GM18870 (cell line): ENCODE data around the gene KAT7.
"Not testable (repeated sequence)": the region's sequence is repeated elsewhere in the genome, so short reads cannot be mapped to it uniquely, and the experiment has no call there.

Source experiments
- ATAC-seq: cut with Tn5 transposase; IDR thresholded peaks from one replicate; pipeline ENCODE4 v1.9.1; 2021; ENCODE audit warnings: moderate library complexity; ENCODE audit not compliant: unreplicated experiment

Gene KAT7

DNA sequence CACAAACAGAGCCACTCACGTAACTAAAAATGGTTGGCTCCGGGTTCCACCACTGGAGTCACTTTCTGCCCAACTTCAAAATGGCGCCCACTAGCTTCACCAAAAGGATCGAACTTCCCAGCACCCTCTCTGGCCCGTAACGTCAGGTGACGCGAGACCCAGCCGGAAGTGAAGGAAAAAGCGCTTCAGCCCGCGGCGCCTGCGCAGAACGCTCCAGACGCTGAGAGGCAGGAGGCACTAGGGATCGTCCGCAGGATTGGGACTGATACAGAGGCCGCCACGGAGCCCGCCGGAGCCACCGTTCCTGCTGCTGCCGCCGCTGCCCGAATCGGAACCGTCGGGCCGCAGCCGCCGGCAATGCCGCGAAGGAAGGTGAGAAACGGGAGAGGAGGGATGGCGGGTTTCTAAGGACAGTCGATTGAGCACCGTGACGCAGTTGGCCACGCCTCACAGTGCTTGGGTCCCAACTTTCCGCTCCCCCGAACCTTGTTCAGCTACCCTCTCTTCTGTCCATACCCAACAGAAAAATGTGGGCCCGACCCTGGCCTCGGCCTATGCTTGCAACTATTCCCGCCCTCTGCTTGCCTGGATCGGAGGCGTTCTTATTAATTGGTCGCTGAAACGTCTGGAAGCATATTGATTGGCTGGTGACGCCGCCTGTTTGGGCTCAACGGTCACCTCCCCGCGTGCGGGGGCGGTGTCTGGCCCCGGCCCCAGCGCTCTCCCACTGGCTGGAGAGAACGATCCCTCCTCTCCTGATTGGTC, at the start of gene KAT7:
TSS of gene KAT7 (plus strand) at position 204 of the 765 bp plus-strand sequence. CDS start at position 358, 154 bp downstream.
- peak; percentile 87 for ATAC-seq

DNA sequence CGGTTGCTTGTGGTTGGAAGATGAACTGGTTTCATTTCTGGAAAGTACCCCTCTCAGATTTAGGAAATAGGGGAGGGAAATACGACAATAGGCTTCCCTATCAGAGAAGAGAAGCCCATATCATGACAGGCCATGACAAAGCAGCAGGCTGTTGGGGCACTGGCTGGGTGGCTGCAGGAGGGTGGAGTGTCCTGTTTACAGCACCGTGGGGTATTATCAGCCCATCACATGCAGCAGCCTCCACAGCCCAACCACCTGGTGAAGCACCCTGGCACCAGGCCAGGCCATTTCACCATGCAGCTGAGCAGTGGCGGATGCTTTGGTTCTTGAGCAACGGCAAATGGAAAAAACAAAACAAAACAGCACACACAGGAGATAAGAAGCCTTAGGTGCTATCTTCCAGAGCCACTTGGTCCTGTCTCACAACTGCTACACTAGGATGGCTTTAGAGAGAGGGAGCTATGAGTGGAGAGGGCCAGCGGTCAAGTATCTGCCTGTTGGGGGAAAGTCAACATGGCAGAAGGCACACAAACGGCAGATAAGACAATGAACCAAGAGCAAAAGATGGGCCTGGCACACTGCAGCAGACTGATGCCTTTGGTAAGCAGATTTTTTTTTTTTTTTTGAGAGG, 48.7 kb upstream of the KAT7 start:
- ATAC-seq, result no peak

- peak; percentile 53 for ATAC-seq
These were observed 47.3 kb upstream of the KAT7 start for GRCh38 chr17:49741009-49741691.

- no peak for ATAC-seq
These were observed 46.8 kb upstream of the KAT7 start for GRCh38 chr17:49741692-49742076.

- no peak for ATAC-seq
These were observed 46.3 kb upstream of the KAT7 start for GRCh38 chr17:49742166-49742638.

- no peak for ATAC-seq
These were observed 43.0 kb upstream of the KAT7 start for GRCh38 chr17:49745175-49746139.

GRCh38 chr17:49746791-49747490, 41.5 kb upstream of the KAT7 start:
- ATAC-seq, result peak; percentile 49

DNA sequence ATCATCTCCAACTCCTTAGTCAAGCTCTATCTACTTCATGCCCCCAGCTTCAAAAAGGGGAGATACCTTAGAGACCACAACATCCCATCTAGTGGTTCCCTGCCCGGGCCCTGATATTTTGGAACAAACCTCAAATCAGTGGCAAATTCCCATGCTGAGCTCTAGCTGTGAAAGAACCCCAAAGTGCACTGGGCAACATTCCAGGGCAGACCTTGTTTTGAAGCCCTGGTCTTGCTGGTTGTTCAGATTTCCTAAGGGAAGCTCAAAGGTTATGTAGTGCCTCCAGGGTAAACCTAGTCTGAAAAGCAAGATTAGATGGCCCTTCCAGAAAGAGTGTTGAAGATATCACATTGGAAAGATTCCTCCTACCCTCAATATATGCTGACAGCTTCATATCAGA, 40.8 kb upstream of the KAT7 start:
- no peak for ATAC-seq

DNA sequence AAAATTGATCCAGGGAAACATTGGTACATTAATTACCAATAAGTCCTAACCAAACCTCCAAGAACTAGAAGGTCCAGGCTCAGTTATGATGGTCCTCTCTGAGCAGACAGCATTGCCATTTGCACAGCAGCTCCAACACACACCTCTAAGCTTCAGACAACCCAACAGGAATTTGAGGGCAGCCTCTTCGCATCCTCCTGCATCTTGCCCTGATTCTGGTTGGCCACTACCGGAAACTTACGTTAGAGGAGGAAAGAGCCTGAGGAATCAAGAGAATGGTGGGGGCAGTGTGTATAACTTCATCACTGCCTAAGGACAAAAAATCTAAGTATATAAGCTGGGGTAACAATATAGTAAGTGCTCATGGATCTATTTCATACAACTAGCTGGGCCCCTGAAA, 40.3 kb upstream of the KAT7 start:
- ATAC-seq, result no peak

DNA sequence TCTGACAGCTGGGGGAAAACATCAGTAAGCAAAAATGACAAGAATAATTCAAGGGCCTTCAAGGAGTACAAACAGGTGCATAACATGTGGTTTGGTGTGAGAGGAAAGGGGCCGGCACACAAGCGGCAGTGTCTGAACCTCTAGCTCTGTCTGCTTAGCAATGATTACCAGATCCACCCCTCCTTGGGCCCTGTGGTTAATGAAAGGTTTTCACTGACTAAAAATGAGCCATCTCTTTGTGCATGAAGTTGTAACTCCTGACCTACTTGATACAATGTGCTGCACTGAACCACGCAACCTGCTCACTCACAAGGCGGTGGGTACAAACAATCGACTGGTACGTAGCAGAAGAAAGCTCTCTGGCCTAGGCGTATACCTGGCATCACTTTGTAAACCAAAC, 39.7 kb upstream of the KAT7 start:
- peak; percentile 62 for ATAC-seq

DNA sequence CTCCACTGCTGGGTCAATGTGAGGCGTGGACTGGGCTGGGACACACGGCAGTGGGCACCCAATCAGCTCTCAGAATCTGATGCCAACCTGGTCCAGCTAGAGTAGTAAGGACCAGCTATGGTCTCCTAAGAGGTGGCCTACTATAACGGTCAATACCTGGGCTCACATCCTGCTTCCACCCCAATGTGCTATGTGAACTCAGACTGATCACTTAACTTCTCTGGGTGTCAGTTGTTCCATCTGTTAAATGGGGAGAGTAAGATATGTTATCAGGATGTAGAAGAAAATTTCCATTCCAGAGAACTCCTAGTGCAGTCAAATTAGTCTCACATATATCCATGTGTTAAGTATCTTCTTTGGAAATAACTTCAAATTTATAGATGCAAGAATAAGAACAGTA, 38.8 kb upstream of the KAT7 start:
- ATAC-seq, result no peak

- ATAC-seq, result no peak
These were observed 36.0 kb upstream of the KAT7 start for GRCh38 chr17:49752508-49752907.

DNA sequence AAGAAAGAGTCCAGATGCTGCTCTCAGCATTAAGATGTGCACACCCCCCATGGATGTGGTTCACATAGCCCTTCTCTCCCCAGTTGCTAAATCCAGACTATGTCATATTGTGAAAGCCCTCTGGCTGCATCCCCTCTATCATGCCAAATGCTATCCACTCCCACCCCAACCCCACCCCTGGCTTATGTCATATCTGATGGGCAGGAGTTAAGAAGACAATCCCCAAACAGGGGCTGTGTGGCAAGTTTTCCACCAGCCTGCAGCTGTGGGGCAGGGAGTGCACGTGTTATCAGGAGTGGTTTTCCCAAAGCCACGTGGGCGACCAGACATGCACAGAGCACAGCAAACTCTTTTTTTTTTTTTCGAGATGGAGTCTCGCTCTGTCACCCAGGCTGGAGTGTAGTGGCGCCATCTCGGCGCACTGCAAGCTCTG, 34.5 kb upstream of the KAT7 start:
- ATAC-seq, result no peak

GRCh38 chr17:49755663-49756283, 32.7 kb upstream of the KAT7 start:
- ATAC-seq, result no peak

DNA sequence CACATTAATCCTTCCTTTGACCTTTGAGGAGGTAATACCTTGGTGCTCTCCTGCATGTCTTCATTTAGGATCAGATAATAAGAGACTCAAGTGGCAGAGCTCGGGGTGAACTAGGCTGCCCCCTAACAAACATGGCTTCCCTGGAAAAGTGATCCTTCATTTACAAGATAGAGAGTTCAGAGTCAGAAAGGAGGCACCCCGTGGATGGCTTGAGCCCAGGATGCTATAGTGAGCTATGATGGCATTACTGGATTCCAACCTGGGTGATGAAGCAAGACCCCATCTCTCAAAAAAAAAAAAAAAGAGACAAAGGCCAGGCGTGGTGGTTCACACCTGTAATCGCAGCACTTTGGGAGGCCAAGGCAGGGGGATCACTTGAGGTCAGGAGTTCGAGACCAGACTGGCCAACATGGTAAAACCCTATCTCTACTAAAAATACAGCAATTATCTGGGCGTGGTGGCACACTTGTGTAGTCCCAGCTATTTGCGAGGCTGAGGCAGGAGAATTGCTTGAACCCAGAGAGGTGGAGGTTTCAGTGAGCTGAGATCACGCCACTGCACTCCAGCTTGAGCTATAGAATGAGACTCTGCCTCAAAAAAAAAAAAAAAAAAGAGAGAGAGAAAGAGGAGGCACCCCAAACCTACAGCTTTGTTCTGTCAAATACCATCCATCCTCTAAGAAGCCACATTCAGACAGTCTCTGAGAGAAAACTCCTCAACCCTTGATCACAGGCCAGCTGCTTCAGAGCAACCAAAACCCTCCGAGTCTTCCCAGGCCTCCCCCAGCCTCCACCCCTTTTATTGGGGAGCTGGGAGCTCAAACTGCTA, 31.9 kb upstream of the KAT7 start:
- ATAC-seq, result no peak

GRCh38 chr17:49757151-49757777, 31.2 kb upstream of the KAT7 start:
- no peak for ATAC-seq

GRCh38 chr17:49758464-49759010, 29.9 kb upstream of the KAT7 start:
- not testable (repeated sequence) for ATAC-seq

DNA sequence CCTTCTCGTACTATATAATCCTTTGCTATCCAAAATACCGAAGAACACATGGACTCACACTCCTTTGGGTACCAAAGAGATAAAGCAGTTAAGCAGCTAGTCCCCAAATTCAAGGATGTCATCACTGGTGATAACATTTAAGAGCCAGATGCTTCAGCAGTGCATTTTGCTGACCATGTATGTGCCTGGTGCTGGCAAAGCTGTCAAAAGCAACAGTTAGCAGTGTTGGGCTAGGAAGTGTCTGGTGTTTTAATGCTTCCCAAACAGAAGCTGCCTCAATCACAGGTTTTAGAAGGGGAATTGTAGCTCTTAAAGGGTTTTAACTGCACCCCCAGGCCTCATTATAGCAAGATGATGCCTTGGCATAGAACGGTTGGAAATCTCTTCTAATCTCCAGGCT, 29.3 kb upstream of the KAT7 start:
- no peak for ATAC-seq
